LNCaP clone FGC (cell line): Measurements from ENCODE around the gene PHF3.
"Not testable (repeated sequence)": the region's sequence is repeated elsewhere in the genome, so short reads cannot be mapped to it uniquely, and the experiment has no call there.

Experiments used
- DNase-seq: peaks from one replicate; pipeline ENCODE4 v3.0.0-alpha.2; 2011; ENCODE audit warnings: low read depth
- H3K4me3 ChIP-seq: 2 replicates; pipeline ENCODE4 v1.5.1; 2011; ENCODE audit warnings: mild to moderate bottlenecking, low read depth, low read length, control low read depth
- TF ChIP-seq, protein P1 (sequence below): IDR thresholded peaks from 2 replicates; pipeline ENCODE4 v1.5.1; 2012; ENCODE audit warnings: mild to moderate bottlenecking; ENCODE audit not compliant: control insufficient read depth, insufficient read depth; ENCODE audit errors: extremely low read depth

PHF3 gene

DNA sequence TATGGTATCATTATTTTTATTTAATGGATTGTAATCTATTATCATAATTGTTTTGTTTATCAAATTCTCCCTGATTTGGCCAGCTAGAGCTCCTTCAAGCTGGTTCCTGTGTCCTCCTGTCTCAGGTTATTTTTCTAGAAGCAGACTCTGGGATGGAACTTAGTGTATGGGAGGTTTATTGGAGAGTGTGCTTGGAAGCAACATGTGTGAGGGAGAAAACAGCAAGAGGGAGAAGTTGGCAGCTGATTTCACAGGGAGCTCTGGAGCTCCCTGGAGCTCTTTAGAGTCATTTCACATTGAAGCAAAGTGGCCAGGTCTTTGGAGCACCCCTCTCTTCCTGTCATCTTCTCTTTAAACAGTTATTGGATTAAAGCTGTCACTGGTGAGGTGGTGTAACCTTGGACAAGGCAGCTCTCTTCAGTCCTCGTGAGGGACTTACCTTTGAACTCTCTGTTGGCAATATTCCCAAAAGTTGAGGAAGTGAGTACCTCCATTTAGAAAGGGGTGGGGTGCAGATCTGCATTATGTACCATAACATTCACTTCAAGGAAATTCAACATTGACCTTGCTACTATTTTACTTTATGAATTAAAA, 103.6 kb downstream of the PHF3 start:
- no peak overlapping the region for H3K4me3 ChIP-seq
- TF ChIP-seq, protein P1, sequence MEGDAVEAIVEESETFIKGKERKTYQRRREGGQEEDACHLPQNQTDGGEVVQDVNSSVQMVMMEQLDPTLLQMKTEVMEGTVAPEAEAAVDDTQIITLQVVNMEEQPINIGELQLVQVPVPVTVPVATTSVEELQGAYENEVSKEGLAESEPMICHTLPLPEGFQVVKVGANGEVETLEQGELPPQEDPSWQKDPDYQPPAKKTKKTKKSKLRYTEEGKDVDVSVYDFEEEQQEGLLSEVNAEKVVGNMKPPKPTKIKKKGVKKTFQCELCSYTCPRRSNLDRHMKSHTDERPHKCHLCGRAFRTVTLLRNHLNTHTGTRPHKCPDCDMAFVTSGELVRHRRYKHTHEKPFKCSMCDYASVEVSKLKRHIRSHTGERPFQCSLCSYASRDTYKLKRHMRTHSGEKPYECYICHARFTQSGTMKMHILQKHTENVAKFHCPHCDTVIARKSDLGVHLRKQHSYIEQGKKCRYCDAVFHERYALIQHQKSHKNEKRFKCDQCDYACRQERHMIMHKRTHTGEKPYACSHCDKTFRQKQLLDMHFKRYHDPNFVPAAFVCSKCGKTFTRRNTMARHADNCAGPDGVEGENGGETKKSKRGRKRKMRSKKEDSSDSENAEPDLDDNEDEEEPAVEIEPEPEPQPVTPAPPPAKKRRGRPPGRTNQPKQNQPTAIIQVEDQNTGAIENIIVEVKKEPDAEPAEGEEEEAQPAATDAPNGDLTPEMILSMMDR = no peak
- DNase-seq = no peak

GRCh38 chr6:63740709-63741108, 105.1 kb downstream of the PHF3 start:
- no peak for DNase-seq
- no peak overlapping the region for H3K4me3 ChIP-seq
- TF ChIP-seq, protein P1 = no peak

DNA sequence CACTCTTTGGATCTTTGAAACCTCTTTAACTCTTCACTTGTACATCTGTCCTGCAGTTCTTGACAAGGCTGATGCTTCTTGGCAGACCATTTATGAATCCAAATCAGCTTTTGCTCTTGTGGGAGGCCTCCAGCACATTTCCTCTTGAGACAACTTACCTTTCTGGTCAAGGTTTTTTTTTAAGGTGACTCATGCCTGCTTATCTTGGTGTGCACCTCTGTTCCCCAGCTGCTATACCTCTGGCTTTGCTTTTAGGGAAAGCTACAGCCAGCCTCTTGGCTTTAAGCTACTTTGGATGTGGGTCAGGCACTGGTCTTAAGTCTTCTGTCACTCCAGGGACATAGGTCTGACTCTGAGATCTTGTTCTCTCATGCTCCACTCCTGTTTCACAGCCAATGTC, 106.5 kb downstream of the PHF3 start:
- TF ChIP-seq, protein P1 = no peak
- H3K4me3 ChIP-seq = no peak overlapping the region
- no peak for DNase-seq

DNA sequence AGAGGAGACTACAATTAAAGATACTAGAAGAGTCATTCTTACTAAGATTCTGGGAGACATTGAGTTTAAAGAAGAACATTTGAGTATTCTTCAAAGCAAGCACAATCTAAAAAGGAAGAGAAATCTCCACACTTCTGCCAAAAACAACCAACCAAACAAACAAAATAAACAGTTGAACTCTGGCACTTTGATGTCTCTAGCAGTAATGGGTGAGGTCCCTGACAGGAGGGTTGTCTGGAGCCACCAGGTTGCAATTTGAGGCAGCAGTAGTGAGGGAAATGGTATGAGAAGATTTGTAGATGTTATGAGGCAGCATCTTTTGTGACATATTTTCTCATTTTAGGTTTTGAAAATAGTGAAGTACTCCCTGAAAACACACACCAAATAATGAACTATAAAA, 108.1 kb downstream of the PHF3 start:
- no peak overlapping the region for H3K4me3 ChIP-seq
- no peak for DNase-seq
- TF ChIP-seq, protein P1 = no peak

GRCh38 chr6:63744810-63745209, 109.2 kb downstream of the PHF3 start:
- TF ChIP-seq, protein P1 = no peak
- no peak for DNase-seq
- no peak overlapping the region for H3K4me3 ChIP-seq

DNA sequence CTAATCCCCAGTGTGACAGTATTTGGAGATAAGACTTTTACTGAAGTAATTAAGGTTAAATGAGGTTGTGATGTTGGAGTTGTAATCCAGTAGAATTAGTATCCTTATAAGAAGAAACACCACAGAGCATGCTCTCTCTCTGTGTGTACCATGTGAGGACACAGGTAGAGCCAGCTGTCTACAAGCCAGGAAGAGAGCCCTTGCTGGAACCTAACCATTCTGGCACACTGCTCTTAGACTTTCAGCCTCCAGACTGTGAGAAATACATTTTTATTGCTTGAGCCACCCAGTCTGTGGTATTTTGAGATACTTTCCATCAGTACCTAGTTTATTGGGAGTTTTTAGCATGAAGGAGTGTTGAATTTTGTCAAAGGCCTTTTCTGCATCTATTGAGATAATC, 110.2 kb downstream of the PHF3 start:
- TF ChIP-seq, protein P1 = no peak
- DNase-seq = no peak
- no peak overlapping the region for H3K4me3 ChIP-seq

DNA sequence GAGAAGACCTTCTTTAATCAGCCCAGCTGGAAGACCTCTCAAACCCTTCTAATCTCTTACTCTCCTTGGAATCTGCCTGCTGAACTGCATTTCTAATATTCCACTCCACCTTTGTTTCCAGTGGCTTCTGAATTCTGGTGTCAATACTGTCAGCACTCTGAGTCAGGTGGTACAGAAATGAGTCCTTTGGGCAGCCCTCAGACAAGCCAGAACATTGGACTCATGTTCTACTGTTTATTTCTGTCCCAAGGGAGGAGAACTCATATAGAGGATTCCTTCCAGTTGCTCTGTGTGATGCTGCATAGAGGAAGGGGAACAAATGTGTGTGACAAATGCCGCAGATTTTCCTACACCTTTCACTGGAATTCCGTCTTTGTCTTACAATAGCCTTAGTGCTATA, 114.8 kb downstream of the PHF3 start:
- TF ChIP-seq, protein P1 = no peak
- no peak overlapping the region for H3K4me3 ChIP-seq
- DNase-seq = no peak

DNA sequence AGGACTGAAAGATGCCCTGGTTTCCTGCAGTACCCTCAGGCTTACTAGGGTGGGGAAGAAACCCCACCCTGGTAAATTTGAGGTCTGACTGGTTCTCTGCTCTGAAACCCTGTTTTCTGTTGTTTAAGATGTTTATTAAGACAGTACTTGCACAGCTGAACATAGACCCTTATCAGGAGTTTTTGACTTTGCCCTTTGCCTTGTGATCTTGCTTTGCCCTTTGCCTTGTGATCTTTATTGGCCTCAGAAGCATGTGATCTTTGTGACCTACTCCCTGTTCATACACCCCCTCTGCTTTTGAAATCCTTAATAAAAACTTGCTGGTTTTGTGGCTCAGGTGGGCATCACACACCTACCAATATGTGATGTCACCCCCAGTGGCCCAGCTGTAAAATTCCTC, 121.7 kb downstream of the PHF3 start:
- DNase-seq, H3K4me3 ChIP-seq: not testable (repeated sequence)
